NCI-H2196 (cell line): ENCODE measurements around the gene GPHB5.
"Not testable (repeated sequence)": the region's sequence is repeated elsewhere in the genome, so short reads cannot be mapped to it uniquely, and the experiment has no call there.

Source experiments
- DNase-seq: peaks from one replicate; lab custom pipeline; 2025; ENCODE audit not compliant: unreplicated experiment; lab: John Stamatoyannopoulos, UW

Gene GPHB5, protein sequence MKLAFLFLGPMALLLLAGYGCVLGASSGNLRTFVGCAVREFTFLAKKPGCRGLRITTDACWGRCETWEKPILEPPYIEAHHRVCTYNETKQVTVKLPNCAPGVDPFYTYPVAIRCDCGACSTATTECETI

DNA sequence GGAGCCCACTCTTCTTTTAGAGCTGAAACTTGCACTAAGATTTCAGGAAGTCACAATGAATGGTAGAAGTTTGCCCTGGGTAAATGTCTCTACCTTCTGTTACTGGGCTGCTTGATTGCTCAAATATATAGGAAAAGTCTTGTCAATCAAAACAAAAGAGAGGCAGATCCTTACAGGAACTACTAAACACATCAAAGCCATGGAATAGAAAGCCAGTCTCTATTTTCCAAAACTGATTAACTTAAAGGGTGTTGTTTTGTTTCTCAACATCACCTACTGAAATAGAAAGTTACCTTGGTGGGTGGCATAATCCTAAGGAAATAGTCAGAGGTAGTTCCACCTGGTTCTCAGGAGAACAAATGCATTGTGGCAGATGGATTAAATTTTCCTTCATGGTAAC lies at the start of gene GPHB5:
Gene GPHB5 (minus strand): TSS at position 101 of the 400 bp plus-strand sequence. CDS start 1,086 bp downstream, outside the sequence.
- DNase-seq, result no peak

- no peak for DNase-seq
Measured at GRCh38 chr14:63367742-63368364, 49.1 kb upstream of the GPHB5 start.

DNA sequence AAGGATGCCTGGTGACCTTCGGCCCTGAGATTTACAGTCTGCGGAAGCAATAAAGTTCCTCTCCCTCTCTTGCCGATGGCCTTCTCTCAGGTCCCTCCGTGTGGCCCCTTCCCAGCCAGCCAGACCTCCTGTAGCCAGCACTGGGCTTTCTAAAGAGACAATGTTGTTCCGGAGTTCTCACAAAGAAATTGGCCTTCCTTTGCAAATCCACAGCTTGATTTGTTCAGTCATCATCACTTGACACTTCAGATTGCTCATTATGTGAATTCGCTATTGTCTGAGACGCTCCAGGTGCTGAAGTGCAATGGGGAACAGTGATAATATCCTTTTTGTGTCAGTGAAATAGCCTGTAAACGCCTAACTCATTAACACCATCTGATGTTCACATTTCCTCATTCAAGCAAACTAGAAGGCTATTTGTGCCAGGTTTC lies 43.7 kb upstream of the GPHB5 start:
- DNase-seq, result no peak

DNA sequence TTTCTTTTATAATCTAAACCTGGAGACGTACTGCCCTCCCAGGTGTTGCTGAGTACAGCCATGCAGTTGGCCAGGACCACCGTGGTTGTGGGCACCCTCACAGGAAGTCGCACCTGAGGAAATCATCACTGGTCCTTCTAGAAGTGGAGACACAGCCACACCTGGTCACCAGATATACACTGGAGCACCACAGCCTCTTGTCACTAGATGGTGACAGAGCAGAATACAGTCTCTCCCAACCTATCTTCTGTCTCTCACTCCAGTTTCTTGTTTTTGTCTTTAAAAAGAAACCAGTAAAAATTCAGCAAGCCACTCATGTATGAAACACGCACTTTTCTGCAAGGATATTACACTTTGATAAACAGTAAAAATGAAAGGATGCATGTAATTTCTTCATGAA lies 43.1 kb upstream of the GPHB5 start:
- no peak for DNase-seq

DNA sequence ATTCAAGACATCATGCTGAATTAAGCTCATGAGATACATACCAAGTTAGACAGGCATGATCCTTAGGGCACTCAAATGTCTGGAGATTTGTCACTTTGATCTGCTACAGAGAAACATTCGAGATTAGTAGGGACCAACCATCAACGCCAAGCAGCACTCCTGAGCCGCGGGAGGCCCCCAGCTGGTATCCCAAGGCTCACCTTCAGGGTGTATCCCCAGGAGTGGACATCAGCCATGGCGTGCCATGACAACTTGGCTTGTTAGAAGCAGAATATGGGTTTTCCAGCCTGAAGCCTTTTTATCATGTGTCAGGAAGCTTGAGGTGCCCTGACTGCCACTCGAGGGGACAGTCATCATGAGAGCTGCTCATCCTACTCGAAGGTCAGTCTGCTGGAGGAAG lies 39.1 kb upstream of the GPHB5 start:
- DNase-seq, result no peak

DNA sequence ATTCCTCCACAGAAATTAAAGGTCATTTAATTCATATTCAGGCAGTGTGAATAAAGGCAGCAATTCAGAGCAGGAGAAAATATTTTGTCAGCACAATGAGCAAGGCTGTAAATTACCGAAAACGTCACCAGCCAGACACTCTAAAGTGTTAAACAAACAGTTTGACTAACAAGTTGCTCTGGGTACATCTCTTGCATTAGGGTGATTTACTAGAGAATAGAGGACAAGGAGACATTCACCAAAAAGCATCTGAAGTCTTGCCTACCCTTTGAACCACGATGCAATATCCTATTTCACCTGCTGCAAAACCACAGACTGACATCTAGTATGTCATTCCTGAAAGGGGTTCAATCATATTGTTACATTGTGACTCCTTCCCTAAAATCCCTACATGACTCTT lies 27.1 kb upstream of the GPHB5 start:
- DNase-seq, result no peak

GRCh38 chr14:63344336-63344735 lies 25.6 kb upstream of the GPHB5 start:
- DNase-seq, result no peak

GRCh38 chr14:63343878-63344277 lies 25.1 kb upstream of the GPHB5 start:
- DNase-seq, result no peak

- DNase-seq, result no peak
Measured at GRCh38 chr14:63342371-63342770, 23.6 kb upstream of the GPHB5 start.

DNA sequence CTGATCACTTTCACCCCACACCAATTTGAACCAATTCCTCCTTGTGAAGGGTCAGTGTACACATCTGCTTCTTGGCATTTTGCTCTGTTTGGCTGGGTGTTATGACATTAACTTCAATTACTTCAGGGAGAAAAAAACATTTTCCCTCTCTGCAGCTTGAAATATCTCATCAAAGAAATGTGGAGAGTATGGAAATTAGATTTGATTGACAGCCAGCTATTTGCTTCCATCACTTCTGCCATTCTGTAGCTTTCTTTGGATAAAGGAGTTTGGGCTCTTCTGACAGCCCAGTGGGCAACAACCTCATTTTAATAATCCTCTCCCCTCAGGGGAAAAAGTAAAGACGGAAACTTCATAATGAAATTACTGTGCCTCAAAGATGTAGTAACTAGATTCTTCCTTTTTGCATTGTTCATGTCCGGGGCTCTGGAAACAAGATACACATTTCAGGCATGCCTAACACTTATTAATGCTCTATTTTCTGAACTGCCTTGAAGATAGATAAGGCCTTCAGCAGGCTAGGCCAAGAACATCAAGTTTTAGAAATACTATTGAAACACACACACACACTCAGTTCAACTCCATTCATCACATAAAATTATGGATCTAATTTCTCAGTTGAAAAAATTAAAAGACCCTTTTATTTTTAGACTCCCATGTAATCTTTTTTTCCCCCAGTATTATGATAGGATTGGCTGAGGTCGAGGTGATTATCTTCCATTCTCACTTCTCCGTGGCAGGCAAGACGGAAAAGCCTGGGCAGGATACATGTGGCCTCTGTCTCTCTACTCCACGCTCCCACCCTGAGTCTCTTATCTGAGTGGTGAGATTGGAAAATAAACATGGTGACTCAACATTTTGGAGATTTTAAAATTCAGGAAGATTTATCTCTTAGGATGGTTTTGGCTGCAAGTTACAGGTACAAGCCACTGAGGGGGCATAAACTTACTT lies 10.3 kb upstream of the GPHB5 start:
- DNase-seq, result no peak

DNA sequence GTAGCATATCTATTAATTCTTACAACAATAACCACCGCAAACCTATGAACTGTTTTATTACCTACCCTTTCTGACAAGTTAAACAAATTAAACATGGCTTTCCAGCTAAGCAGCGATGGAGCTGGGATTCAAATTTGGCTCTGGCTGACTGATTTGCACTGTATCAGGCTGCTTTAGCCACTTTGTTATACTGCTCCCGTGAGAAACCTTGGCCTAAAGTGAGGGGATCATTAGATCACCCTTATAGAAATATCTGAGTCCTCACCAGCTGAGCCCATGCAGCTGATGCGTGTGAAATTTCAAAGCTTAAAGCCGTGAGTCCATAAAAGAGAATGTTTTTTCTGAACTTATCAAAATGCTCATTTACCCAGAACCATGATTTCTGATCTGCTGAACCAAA lies 8.1 kb upstream of the GPHB5 start:
- DNase-seq, result no peak

DNA sequence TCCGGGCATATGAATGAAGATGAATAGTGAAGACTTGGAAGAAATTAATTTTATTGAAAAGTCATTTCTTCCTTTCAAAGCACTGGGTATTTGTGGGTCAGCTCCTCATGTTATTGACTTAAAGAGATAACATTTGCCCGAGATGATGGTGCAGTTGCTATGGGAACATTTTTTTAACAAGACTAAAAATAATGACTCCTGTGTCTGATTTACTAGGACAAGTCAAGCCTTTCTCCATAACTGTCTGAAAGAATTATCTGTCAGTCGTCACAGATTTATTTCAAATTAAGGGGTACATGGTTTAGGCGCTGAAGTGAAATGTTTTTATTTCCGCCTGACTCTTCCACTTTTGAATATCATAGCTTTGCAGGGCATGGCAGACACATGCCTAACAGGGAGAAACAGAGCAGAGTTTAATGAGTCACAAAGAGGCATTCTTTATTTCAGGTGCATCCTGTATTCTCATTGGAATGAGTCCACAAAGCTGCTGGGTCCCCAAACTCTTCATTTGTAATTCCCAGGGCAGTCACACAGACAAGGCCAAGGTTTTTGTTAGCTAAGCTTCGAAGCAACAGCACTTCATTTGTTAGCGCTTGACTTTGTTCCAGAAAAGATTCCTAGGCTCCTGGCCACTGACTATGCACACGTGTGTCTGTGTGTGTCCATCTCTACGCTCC lies 4.3 kb upstream of the GPHB5 start:
- DNase-seq, result no peak

DNA sequence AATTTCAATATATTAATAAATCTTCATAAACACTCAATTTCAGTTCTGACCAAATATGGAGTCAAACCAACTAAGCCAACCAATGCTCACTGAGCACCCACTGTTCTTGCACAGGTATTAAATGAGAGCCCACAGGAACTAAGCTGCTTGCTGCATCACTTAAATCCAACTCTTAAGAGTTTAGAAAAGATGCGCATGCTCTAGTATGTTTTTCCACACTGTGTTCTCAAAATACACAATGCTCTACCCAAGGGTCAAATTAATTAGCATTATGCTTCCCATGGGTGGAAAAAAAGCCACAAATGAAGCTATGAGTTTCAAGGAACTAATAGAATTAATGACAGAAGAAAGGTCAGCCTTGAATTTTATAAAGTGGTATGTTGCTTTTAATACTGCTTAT lies 3.7 kb upstream of the GPHB5 start:
- DNase-seq, result no peak

GRCh38 chr14:63308723-63309317 lies 9.9 kb downstream of the GPHB5 start:
- DNase-seq, result peak; percentile 11

DNA sequence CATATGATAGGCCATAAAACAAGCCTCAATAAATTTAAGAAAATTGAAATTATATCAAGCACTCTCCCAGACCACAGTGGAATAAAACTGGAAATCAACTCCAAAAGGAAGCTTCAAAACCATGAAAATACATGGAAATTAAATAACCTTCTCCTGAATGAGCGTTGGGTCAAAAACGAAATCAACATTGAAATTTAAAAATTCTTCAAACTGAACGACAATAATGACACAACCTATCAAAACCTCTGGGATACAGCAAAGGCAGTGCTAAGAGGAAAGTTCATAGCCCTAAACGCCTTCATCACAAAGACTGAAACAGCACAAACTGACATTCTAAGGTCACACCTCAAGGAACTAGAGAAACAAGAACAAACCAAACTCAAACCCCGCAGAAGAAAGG lies 14.3 kb downstream of the GPHB5 start:
- not testable (repeated sequence) for DNase-seq

- DNase-seq, result no peak
Measured at GRCh38 chr14:63301891-63302534, 16.7 kb downstream of the GPHB5 start.

- no peak for DNase-seq
Measured at GRCh38 chr14:63300854-63301253, 17.9 kb downstream of the GPHB5 start.

- no peak for DNase-seq
Measured at GRCh38 chr14:63299351-63300110, 19.2 kb downstream of the GPHB5 start.

DNA sequence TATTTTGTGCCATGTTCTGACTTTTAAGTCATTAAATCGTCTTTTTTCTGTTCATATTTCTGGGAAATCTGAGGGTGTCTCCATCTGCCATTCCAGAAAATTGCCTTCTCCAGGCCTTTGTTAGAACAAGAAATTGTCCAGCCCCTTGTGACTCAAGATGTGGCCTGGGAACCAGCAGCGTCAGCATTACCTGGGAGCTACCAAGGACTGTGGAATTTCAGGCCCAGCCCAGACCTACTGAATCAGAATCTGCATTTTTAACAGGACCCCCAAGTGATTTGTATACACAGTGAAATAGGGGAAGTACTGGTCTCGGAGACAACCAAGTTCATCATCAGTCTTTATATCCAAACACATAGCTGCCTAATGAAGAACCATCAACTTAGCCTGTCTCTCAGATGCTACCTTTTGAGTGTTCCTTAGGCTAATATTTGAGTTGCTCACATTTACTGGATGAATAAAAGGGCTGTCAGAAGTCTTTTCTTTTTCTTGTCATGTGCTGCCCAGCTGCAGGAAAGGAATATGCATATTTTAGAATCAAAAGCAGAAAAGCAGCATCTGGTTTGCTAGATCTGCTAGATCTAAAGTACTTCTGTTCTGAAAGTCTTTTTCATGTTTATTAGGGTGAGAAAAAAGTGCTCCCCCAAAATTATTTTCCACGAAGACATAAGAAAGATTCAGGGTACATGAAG lies 21.2 kb downstream of the GPHB5 start:
- DNase-seq, result no peak
